Mucosa of gallbladder (tissue), 1 donor: ENCODE measurements around the gene HPSE2. TPM values are rescaled to one million over a fixed set of nuclear protein-coding genes. Genes with fewer than 3 reads are reported as not detected.

ENCODE experiments used
- DNase-seq: peaks from one replicate; pipeline ENCODE4 v3.0.0-alpha.2; 2020; ENCODE audit warnings: low spot score
- total RNA-seq: library from RNA; stranded (reverse); gene quantifications from one replicate; pipeline ENCODE4 v1.2.1, GENCODE V29; 2021
- donor health status: DM: no; HTN: no; CAD: no.

Gene HPSE2
- total RNA-seq, 1 donor from 2014 or later: 12.4 TPM

DNA sequence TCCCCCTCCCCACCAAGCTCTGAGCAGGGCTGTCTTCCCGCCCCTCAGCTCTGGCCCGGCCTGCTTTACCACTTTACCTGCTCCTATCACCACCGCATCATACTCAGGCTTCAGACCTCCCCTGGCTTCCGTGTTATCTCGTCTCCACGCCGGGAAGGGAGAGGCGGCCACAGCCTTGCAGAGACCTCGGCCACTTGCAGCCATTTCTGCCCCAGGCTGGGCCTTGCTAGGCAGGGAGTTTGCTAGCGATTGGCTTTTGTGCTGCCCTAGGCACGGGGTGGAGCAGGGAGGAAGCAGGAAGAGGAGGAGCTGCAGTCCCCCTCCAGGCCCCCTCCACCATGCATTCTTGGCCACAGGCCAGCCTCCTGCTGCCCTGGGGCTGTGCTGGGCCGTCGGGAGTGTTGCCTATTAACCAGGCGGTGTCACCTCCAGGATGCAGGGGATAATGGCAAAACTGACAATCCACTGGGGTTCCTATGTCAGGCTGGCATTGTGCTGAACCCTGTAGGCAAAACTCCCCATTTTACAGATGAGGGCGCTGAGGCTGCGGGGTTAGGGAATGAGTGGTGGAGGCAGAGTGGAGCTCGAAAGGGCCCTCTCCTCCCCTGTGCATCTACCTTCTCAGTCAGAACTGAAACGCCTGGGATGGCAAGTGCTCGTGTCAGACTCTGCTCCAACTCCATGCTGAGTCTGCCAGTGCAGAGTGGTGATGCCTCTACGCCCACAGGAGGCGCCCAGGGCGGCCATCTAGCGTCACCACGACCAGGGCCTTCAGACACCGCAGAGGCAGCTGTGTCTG, 820.5 kb downstream of the HPSE2 start, which contains the start of gene PYROXD2:
PYROXD2 (minus strand) TSS at position 251 of the 799 bp plus-strand sequence; CDS start at position 204, 47 bp downstream.
- DNase-seq: peak; percentile 90

DNA sequence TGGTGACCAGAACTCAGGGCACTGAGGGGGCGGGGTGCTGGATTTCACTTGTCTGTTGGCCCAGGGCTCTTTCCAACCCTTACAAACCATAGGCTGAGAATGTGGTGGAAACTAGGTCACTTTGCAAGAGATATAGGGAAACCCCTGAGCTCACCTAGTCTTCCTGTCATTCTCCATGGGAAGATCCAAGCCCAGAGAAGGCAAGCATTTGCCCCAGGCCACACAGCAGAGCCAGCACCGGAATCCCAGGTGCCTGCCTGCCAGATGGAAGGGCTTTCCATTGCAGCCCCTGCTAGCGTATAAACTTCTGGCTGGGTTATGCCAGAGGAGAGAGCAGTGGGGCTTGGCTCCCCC, 821.1 kb downstream of the HPSE2 start:
- DNase-seq: no peak

DNA sequence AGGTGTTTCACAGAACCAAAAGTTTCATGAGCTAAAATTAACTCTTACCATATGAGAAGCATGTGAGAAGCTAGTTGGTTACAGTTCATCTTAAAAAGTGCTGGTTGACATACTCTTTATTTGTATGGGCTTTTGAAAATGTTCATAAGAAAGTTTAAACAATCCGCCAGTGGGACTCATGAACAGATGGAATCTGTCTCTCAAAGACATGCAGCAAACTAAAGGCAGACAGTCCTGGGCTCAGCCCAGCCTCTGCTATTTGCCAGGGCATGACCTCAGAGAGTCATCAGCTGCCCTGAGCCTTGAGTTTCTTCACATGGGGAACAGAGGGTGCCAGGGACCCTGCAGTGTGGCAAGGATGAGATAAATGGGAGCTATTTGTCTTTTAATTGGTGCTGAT, 823.9 kb downstream of the HPSE2 start:
- DNase-seq: no peak

GRCh38 chr10:98411166-98411565, 824.5 kb downstream of the HPSE2 start:
- no peak for DNase-seq

DNA sequence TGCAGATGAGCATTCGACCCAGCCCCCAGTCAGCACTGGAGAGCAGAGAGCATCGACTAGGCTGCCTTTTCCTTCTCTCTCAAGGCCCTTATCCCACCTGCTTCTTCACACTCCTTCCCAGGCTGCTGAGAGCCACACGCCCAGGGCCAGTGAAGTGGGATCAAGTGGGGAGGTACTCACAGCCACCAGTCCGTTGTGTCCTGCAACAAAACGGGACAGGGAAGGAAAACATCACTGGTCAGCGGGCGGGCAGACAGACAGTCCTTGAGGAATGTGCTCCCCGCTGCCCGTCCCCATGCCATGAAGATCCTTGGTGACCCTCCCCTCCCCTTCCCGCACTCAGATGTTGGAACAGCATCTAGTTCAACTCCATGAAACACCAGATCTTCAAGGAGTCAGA, 824.9 kb downstream of the HPSE2 start:
- no peak for DNase-seq

GRCh38 chr10:98410135-98410743, 825.4 kb downstream of the HPSE2 start:
- DNase-seq: no peak

- DNase-seq: no peak
Measured at GRCh38 chr10:98408799-98409198, 826.9 kb downstream of the HPSE2 start.

- DNase-seq: no peak
Measured at GRCh38 chr10:98407744-98408241, 827.9 kb downstream of the HPSE2 start.

Other genes starting within 250 kb of the HPSE2 start
- gene CNNM1, start 93.5 kb upstream of the HPSE2 start, total RNA-seq: 1.4 TPM
- gene GOT1, start 194.8 kb upstream of the HPSE2 start, total RNA-seq: 140 TPM